GM18508 (cell line): ENCODE measurements around the gene SAA2.

ENCODE experiments used
- ATAC-seq: cut with Tn5 transposase; IDR thresholded peaks from one replicate; pipeline ENCODE4 v1.9.1; 2021; ENCODE audit warnings: moderate number of reproducible peaks; ENCODE audit not compliant: insufficient read depth, unreplicated experiment

The SAA2 gene

GRCh38 chr11:18253778-18254338 is 5.4 kb upstream of the SAA2 start:
- no peak for ATAC-seq

- no peak for ATAC-seq
Measured at GRCh38 chr11:18253233-18253632, 4.8 kb upstream of the SAA2 start.

GRCh38 chr11:18247191-18247581 is 1.3 kb downstream of the SAA2 start:
- ATAC-seq, result peak; percentile 6

GRCh38 chr11:18246379-18247190 is 1.9 kb downstream of the SAA2 start:
- ATAC-seq, result peak; percentile 66

GRCh38 chr11:18245396-18245795 is 3.1 kb downstream of the SAA2 start:
- ATAC-seq, result no peak

GRCh38 chr11:18243783-18244362 is 4.6 kb downstream of the SAA2 start:
- no peak for ATAC-seq

- ATAC-seq, result no peak
Measured at GRCh38 chr11:18239655-18240054, 8.8 kb downstream of the SAA2 start.

- ATAC-seq, result no peak
Measured at GRCh38 chr11:18236664-18237356, 11.7 kb downstream of the SAA2 start, which contains the start of gene SAA4. Gene SAA4 (minus strand): TSS chr11:18236802. CDS start chr11:18235926, 876 bp downstream.

GRCh38 chr11:18235394-18236334 is 12.8 kb downstream of the SAA2 start:
- no peak for ATAC-seq

- no peak for ATAC-seq
Measured at GRCh38 chr11:18233912-18234311, 14.6 kb downstream of the SAA2 start.

GRCh38 chr11:18230859-18231258 is 17.6 kb downstream of the SAA2 start:
- ATAC-seq, result no peak

- peak; percentile 84 for ATAC-seq
Measured at GRCh38 chr11:18229501-18229900, 19.0 kb downstream of the SAA2 start.

GRCh38 chr11:18225913-18226312 is 22.6 kb downstream of the SAA2 start:
- ATAC-seq, result no peak

GRCh38 chr11:18223591-18224387 is 24.7 kb downstream of the SAA2 start:
- ATAC-seq, result no peak

- ATAC-seq, result no peak
Measured at GRCh38 chr11:18222814-18223421, 25.6 kb downstream of the SAA2 start.

- ATAC-seq, result no peak
Measured at GRCh38 chr11:18221274-18221876, 27.1 kb downstream of the SAA2 start.

- no peak for ATAC-seq
Measured at GRCh38 chr11:18209058-18209457, 39.4 kb downstream of the SAA2 start.

GRCh38 chr11:18204771-18205170 is 43.7 kb downstream of the SAA2 start:
- ATAC-seq, result no peak
